Stimulated activated CD4-positive, alpha-beta T cell treated with anti-CD3 and anti-CD28 coated beads, Interleukin-4, amount 100 ng/mL, for 1 hour (primary cell): ENCODE results near the gene GJA8.
"Not testable (repeated sequence)": the region's sequence is repeated elsewhere in the genome, so short reads cannot be mapped to it uniquely, and the experiment has no call there.

Experiments used
- DNase-seq: peaks from one replicate; pipeline ENCODE4 v3.0.0-alpha.2; 2020

GJA8 gene

DNA sequence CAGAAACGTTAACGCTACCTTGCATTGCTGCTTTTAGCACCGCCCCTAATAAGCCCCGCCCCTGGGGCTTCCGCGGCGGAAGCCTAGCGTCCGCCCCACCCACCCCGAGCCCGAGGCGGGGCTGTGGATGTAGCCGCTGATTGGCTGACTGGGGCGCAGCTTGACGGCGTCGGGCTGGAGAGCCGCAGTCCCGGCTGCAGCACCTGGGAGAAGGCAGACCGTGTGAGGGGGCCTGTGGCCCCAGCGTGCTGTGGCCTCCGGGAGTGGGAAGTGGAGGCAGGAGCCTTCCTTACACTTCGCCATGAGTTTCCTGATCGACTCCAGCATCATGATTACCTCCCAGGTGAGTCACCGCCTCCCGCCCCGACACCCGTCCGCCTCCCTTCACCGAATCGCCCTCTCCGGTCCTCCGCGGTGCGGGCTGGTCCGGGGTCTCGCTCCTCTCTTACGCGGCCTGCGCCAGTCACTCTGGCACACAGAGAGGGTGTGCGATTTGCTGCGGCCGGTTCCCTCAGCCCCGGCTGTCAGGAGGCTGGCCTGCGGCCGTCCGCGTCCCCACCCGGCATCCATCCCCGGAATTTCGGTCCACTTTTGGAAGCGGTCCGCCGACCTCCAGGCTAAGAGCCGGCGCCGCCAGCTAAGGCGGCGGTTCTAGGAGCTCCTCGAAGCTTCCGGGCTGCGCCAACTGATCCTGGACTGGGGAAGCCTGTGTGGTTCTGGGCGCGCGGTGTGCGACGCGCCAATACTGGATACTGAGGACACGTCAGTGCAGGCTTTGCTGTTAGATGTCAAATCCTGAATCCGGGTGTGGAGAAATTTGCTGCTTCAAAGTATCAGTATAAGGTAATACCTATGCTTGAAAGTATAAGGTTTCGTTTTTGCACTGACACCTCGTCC, 25.9 kb downstream of the GJA8 start, which contains the start of gene GPR89B:
Gene GPR89B, plus strand, starts transcription at position 185 of the 897 bp plus-strand sequence. Its CDS starts 117 bp downstream, at position 302.
- peak; percentile 95 for DNase-seq

GRCh38 chr1:147931137-147931536, 28.5 kb downstream of the GJA8 start:
- DNase-seq: not testable (repeated sequence)

- not testable (repeated sequence) for DNase-seq
Observed at GRCh38 chr1:147935296-147935695, 32.7 kb downstream of the GJA8 start.

DNA sequence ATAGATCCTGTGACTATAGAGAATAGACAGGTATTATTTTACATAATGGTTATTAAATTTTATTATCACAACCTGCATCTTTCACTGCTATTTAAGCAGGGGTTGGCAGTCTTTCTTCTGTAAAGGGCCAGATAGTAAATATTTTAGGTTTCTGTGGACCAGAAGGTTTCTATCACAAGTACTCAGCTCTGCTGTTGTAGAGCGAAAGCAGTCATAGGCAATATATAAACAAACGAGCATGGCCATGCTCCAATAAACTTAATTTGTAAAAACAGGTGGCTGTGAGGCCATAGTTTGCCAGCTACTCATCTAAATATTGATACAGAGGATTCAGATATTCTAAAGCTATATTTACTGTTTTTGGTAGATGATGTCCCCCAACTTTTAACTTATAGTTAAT, 37.9 kb downstream of the GJA8 start:
- DNase-seq: not testable (repeated sequence)

- DNase-seq: not testable (repeated sequence)
Observed at GRCh38 chr1:147942563-147942962, 40.0 kb downstream of the GJA8 start.

- DNase-seq: not testable (repeated sequence)
Observed at GRCh38 chr1:147949517-147949916, 46.9 kb downstream of the GJA8 start.
